Stomach (tissue), 9 donors: Measurements from ENCODE around the gene SARM1. TPM values are rescaled to one million over a fixed set of nuclear protein-coding genes. Genes with fewer than 3 reads are reported as not detected.
A peak's percentile ranks its signal among the peaks of the same experiment; 100 is the strongest.

Experiments
- DNase-seq, 2 donors: peaks; one replicate each; pipeline versions ENCODE4 v3.0.0 to v3.0.0-alpha.2; 2013 to 2019
- H3K27ac ChIP-seq, 5 donors: fragments of 200-600 bp in 4 of 5; sonication (generic) in 4 of 5; one replicate each; pipeline ENCODE4 v1.5.1; 2013 to 2019; ENCODE audit warnings: mild to moderate bottlenecking in 1 of 5, moderate library complexity in 1 of 5
- H3K27me3 ChIP-seq, 3 donors: fragments of 200-600 bp; sonication (generic); one replicate each; pipeline ENCODE4 v1.5.1; 2017 to 2019; ENCODE audit warnings: mixed run types in 1 of 3
- H3K36me3 ChIP-seq, 4 donors: fragments of 200-600 bp; sonication (generic); 1 replicate in 3 of 4; 2 replicates in 1 of 4; pipeline ENCODE4 v1.5.1; 2016 to 2019
- H3K4me1 ChIP-seq, 4 donors: fragments of 200-600 bp; sonication (generic); one replicate each; pipeline ENCODE4 v1.5.1; 2016 to 2019
- H3K4me3 ChIP-seq, 4 donors: fragments of 200-600 bp; sonication (generic) in 3 of 4; one replicate each; pipeline ENCODE4 v1.5.1; 2016 to 2019; ENCODE audit warnings: mild to moderate bottlenecking in 1 of 4
- H3K9me3 ChIP-seq, 4 donors: fragments of 200-600 bp; sonication (generic); one replicate each; pipeline ENCODE4 v1.5.1; 2016 to 2019
- EP300 ChIP-seq: sonication (generic); formaldehyde crosslinking; IDR thresholded peaks from one replicate; pipeline ENCODE4 v1.6.1; 2017; ENCODE audit warnings: antibody characterized with exemption
- POLR2A ChIP-seq, 4 donors: fragments of 450-650 bp; IDR thresholded peaks; one replicate each; pipeline ENCODE4 v1.6.1; 2016; ENCODE audit warnings: antibody characterized with exemption in 4 of 4, control low read depth in 2 of 4, mild to moderate bottlenecking in 1 of 4, moderate library complexity in 1 of 4
- POLR2AphosphoS5 ChIP-seq, 3 donors: sonication (generic); formaldehyde crosslinking; IDR thresholded peaks; one replicate each; pipeline ENCODE4 v1.6.1; 2016; ENCODE audit warnings: antibody characterized with exemption in 3 of 3
- WGBS, 5 donors: extraction: QIAGEN DNeasy Blood & Tissue Kit in 3 of 5; methylation state at CpG; one replicate each; pipeline versions ENCODE4 v1.1.5 to v1.1.7; 2013 to 2018; 5-methylcytosine and 5-hydroxymethylcytosine counted together
- intact Hi-C: fragments of 100-400 bp; cut with DNase I; formaldehyde crosslinking; loops from one replicate; pipeline ENCODE4 v1.15.1; 2023; ENCODE audit warnings: low total_unique reads
- polyA plus RNA-seq, 3 donors: library from polyadenylated mRNA; stranded (reverse); fragments of 200-250 nt; gene quantifications; one replicate each; pipeline ENCODE4 v1.2.3, GENCODE V29; 2013
- total RNA-seq, 5 donors: library from RNA; depleted of rRNA; stranded (reverse); fragments of >200 nt; gene quantifications; one replicate each; pipeline versions ENCODE4 v1.1.0 to v1.2.3, GENCODE V29; 2014 to 2016
- TF ChIP-seq, protein P1 (sequence below), 7 experiments: fragments of 450-650 bp in 4 of 7; fragments of 200-600 bp in 3 of 7; sonication (generic) in 3 of 7; IDR thresholded peaks; one replicate each; pipeline ENCODE4 v1.5.1; 2016 to 2019; ENCODE audit warnings: antibody characterized with exemption in 7 of 7, control low read depth in 2 of 7, mild to moderate bottlenecking in 1 of 7
- donor health status: healthy with polysubstance abuse.
- donor health status: Bipolar disorder and iron deficiency.
- donor health status: healthy.

Gene SARM1
- total and polyA plus RNA-seq, 8 donors = 4.6 to 58.3 (median 11.7) TPM

DNA sequence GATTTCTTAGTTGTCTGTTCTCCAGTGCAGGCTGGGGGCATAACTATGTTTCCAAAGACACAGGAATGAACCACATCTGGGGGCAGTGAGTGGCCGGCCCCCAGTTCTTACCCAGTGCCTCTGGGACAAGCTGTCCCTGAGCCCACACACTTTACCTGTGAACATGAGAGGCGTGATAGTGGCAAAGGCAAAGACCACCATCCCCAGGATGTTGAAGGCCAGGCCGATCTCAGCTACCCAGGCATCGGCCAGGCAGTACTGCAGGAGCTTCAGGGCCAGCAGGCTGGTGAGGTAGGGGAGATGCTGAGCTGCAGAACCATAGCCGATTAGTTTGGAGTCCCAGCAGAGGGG lies 32.9 kb downstream of the SARM1 start:
- no peak for DNase-seq
- Histone ChIP-seq H3K4me1 (peaks cover 21 to 37% (median 28%) of the 10 kb centered on the region in 4 donors), H3K27me3 (no peaks in the 10 kb centered on the region), H3K4me3 (peak overlapping the region in 2 of 4 donors; percentile 88 to 94), H3K27ac (no peak overlapping the region), H3K36me3 (peaks cover 3 to 41% (median 33%) of the 10 kb centered on the region in 4 donors), H3K9me3 (no peaks in the 10 kb centered on the region)
- TF ChIP-seq POLR2AphosphoS5 (IDR thresholded peaks at IDR 0.05) (no peak), EP300 (no peak), POLR2A (IDR thresholded peaks at IDR 0.05) (no peak)
- TF ChIP-seq, protein P1, sequence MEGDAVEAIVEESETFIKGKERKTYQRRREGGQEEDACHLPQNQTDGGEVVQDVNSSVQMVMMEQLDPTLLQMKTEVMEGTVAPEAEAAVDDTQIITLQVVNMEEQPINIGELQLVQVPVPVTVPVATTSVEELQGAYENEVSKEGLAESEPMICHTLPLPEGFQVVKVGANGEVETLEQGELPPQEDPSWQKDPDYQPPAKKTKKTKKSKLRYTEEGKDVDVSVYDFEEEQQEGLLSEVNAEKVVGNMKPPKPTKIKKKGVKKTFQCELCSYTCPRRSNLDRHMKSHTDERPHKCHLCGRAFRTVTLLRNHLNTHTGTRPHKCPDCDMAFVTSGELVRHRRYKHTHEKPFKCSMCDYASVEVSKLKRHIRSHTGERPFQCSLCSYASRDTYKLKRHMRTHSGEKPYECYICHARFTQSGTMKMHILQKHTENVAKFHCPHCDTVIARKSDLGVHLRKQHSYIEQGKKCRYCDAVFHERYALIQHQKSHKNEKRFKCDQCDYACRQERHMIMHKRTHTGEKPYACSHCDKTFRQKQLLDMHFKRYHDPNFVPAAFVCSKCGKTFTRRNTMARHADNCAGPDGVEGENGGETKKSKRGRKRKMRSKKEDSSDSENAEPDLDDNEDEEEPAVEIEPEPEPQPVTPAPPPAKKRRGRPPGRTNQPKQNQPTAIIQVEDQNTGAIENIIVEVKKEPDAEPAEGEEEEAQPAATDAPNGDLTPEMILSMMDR (IDR thresholded peaks at IDR 0.05) = no peak
- intact Hi-C loops = no loop called here
- WGBS, 5 donors = 67 to 83% (median 76%) methylated on average over 5 of the region's 5 CpGs

DNA sequence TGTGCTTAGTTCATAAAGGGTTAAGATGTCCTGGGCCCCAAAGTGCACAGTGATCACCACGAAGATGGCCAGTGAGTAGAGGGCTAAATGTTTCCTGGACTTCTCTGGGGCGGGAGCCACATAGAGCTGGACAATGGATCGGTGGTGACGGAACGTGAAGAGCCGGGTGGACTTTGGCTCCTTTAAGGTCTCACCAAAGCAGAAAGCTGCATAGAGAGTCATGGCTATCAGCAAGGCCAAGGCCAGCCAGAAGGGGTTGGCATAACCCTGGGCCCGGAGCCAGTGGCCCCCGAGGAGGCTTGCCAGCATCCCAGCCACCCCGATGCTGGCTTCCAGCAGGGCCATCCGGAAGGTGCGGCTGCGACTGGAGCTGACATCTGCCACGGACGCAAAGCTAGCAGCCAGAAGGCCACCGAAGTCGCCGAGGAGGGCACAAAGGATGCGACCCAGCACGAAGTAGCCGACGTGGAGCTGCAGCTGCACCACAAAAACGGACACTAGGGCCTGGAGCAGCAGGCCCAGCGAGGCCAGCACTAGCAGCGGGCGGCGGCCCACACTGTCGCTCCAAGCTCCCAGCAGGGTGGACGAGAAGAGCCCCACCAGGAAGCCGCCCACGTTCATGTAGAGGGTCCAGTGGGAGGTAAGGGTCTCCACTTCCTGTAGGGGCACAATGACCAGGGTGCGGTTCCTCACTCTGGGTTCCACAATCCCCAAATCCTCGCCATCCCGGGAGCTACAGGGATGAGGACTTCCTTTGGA lies 33.5 kb downstream of the SARM1 start:
- WGBS, 5 donors = 21 to 36% (median 24%) methylated on average over 15 to 33 of the region's 33 CpGs
- no peak for TF ChIP-seq POLR2A (IDR thresholded peaks at IDR 0.05)
- DNase-seq = peak; percentile 45 to 50
- Histone ChIP-seq H3K36me3 (peaks cover 3 to 36% (median 28%) of the 10 kb centered on the region in 4 donors), H3K27me3 (no peaks in the 10 kb centered on the region), H3K4me3 (peak overlapping the region; percentile 67 to 94 (median 82)), H3K9me3 (no peaks in the 10 kb centered on the region), H3K4me1 (peaks cover 21 to 37% (median 28%) of the 10 kb centered on the region in 4 donors), H3K27ac (peak overlapping the region; percentile 26 to 76 (median 65))
- intact Hi-C loops = no loop called here

DNA sequence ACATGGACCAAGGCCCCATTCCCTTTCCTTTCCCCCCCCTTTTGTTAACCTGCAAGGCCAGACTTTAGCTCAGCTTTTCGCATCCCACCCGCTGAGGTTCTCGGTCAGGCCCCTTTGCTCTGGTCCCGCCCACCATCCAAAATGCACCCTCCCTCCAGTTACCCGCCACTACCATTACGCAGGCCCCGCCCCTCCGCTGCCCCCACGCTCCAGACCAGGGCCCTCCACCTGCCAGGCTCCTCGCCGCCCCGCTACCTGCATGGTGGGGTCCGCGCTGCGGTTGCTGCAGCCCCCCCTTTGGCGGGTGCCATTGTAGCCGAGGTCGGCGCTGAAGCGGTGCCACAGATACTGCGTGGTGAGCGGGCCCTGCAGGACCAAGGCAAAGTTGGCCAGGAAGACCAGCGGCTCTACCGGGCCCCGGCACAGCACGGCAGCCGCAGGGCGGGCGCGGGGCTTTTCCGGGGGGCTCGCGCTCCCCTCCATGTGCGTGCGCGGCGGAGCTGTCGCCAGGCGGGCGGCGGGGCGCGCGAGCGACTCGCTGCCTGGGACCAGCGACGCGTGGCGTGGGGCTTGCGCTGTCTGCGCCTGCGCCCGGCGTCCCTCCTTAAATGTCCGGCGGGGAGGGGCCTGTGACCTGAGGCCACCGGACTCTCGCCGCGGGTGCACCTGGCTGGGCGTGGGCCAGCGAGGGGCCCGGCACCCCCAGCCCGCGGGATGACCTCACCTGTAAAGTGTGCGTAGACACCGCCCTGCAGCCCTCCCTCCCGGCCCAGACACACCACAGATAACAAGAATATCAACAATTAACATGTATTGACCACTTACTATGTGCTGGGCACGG lies 34.4 kb downstream of the SARM1 start, which contains the start of gene SLC46A1:
Gene SLC46A1 (minus strand): TSS at position 581 of the 841 bp plus-strand sequence. CDS start 98 bp downstream, at position 483.
- intact Hi-C loops = no loop called here
- TF ChIP-seq, protein P1 (IDR thresholded peaks at IDR 0.05) = no peak
- peak in 1 of 3 donors; percentile 34 for TF ChIP-seq POLR2AphosphoS5 (IDR thresholded peaks at IDR 0.05)
- Histone ChIP-seq H3K4me3 (peak within 1 kb of the TSS; percentile 67 to 94 (median 82)), H3K4me1 (peaks cover 21 to 37% (median 28%) of the 10 kb centered on the region in 4 donors), H3K9me3 (no peaks in the 10 kb centered on the region), H3K27me3 (no peaks in the 10 kb centered on the region), H3K36me3 (peaks cover 0 to 27% (median 19%) of the 10 kb centered on the region in 4 donors), H3K27ac (peak within 1 kb of the TSS; percentile 41 to 76 (median 65))
- WGBS, 5 donors = 0 to 1% (median 1%) methylated on average over 22 to 70 of the region's 70 CpGs
- DNase-seq = peak; percentile 65 to 83

DNA sequence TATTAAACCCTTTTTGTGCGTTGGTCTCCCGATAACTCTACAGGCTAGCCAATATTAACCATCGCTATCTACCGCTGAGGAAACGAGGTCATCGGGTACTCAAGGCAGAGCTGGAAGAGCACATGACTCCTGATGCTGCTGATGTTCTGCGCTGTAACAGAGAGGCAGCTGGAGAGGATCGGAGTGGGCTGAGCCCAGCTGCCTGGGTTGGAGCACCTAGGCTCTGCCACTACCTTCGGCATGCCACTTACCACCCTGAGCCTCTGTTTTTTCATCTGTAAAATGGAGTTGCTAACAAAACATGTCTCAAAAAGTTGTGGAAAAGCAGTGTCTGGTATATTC lies 35.0 kb downstream of the SARM1 start:
- H3K27ac ChIP-seq = peak overlapping the region in 3 of 5 donors; percentile 41 to 76 (median 65)
- 20 to 27% (median 26%) methylated on average over 9 of the region's 9 CpGs for WGBS, 5 donors
- H3K4me3 ChIP-seq = peak overlapping the region; percentile 67 to 94 (median 82)
- H3K27me3 ChIP-seq = no peaks in the 10 kb centered on the region
- TF ChIP-seq POLR2A (IDR thresholded peaks at IDR 0.05) (no peak), EP300 (no peak), POLR2AphosphoS5 (IDR thresholded peaks at IDR 0.05) (no peak)
- TF ChIP-seq, protein P1 (IDR thresholded peaks at IDR 0.05) = no peak
- intact Hi-C loops = no loop called here
- H3K36me3 ChIP-seq = peaks cover 0 to 22% (median 13%) of the 10 kb centered on the region in 4 donors
- no peak for DNase-seq
- no peaks in the 10 kb centered on the region for H3K9me3 ChIP-seq
- H3K4me1 ChIP-seq = peaks cover 21 to 37% (median 28%) of the 10 kb centered on the region in 4 donors
